ENCODE measurements around the gene UBIAD1. TPM values are rescaled to one million over a fixed set of nuclear protein-coding genes. Genes with fewer than 3 reads are reported as not detected.

UBIAD1 gene
- total RNA-seq, 1 experiment from 2014 or later = 17.0 TPM

DNA sequence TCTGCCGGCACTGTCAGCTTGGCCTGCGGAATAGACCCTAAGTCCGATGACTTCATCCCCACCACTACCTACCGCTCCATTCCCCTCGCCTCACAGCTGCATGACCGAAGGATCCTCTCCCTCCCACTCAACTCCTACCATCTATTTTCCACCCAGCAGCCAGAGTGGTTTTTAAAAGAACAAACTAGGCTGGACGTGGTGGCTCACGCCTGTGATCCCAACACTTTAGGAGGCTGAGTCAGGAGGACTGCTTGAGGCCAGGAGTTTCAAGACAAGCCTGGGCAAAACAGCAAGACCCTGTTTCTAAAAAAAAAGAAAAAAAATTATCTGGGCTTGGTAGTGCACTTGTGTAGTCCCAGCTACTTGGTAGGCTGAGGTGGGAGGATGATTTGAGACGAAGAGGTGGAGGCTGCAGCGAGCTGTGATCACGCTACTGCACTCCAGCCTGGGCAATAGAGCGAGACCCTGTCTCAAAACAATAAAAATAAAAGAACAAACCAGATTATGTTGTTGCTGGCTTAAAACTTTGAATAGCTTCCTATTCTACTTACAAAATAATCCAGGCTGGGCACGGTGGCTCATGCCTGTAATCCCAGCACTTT, 59.0 kb downstream of the UBIAD1 start:
- H3K4me1 ChIP-seq = no peaks in the 10 kb centered on the region
- ChIA-PET POLR2A (no interaction called here), CTCF (no interaction called here)
- no TSS peak for BruUV-seq (replicated peaks)
- H3K27me3 ChIP-seq (replicated peaks; ENCODE audit: control insufficient read depth, insufficient read depth, low read length) = no peaks in the 10 kb centered on the region
- H3K36me3 ChIP-seq (ENCODE audit: control insufficient read depth, insufficient read depth, low read length) = no peaks in the 10 kb centered on the region
- no peak for DNase-seq
- H3K4me3 Mint-ChIP-seq (ENCODE audit: unreplicated experiment) = no peak overlapping the region
- no peaks in the 10 kb centered on the region for H3K9me3 Mint-ChIP-seq (ENCODE audit: unreplicated experiment)
- no peak overlapping the region for H3K27ac Mint-ChIP-seq (ENCODE audit: unreplicated experiment)
- no peaks in the 10 kb centered on the region for H3K36me3 Mint-ChIP-seq (ENCODE audit: insufficient read depth, unreplicated experiment)
- H3K4me1 Mint-ChIP-seq (ENCODE audit: low read depth, unreplicated experiment) = no peaks in the 10 kb centered on the region
- no peaks in the 10 kb centered on the region for H3K9me3 ChIP-seq
- no peak for TF ChIP-seq CTCF (IDR thresholded peaks at IDR 0.05; ENCODE audit: insufficient read depth in 1 of 2, low read depth in 1 of 2, low read length in 1 of 2, severe bottlenecking in 1 of 2, unreplicated experiment in 1 of 2)
- intact Hi-C loops (cut with micrococcal nuclease; ENCODE audit: unreplicated experiment) = no loop called here
- no peak overlapping the region for H3K4me3 ChIP-seq (ENCODE audit: low read depth, low read length)
- H3K27me3 Mint-ChIP-seq (ENCODE audit: insufficient read depth, unreplicated experiment) = no peaks in the 10 kb centered on the region

GRCh38 chr1:11333631-11334030, 60.6 kb downstream of the UBIAD1 start:
- no peaks in the 10 kb centered on the region for H3K9me3 ChIP-seq
- Mint-ChIP-seq H3K36me3 (ENCODE audit: insufficient read depth, unreplicated experiment) (no peaks in the 10 kb centered on the region), H3K4me3 (ENCODE audit: unreplicated experiment) (no peak overlapping the region), H3K27ac (ENCODE audit: unreplicated experiment) (no peak overlapping the region), H3K9me3 (ENCODE audit: unreplicated experiment) (no peaks in the 10 kb centered on the region), H3K27me3 (ENCODE audit: insufficient read depth, unreplicated experiment) (no peaks in the 10 kb centered on the region), H3K4me1 (ENCODE audit: low read depth, unreplicated experiment) (no peaks in the 10 kb centered on the region)
- ChIA-PET POLR2A (no interaction called here), CTCF (interaction anchor here (0.7 kb wide), 1 partner anchor 95 kb away, joined by 3 read pairs; no protein-coding TSS in a partner anchor)
- intact Hi-C loops (cut with micrococcal nuclease; ENCODE audit: unreplicated experiment) = no loop called here
- no TSS peak for BruUV-seq (replicated peaks)
- H3K4me3 ChIP-seq (ENCODE audit: low read depth, low read length) = no peak overlapping the region
- no peak for TF ChIP-seq CTCF (IDR thresholded peaks at IDR 0.05; ENCODE audit: insufficient read depth in 1 of 2, low read depth in 1 of 2, low read length in 1 of 2, severe bottlenecking in 1 of 2, unreplicated experiment in 1 of 2)
- no peak for DNase-seq
- H3K27me3 ChIP-seq (replicated peaks; ENCODE audit: control insufficient read depth, insufficient read depth, low read length) = no peaks in the 10 kb centered on the region
- no peaks in the 10 kb centered on the region for H3K36me3 ChIP-seq (ENCODE audit: control insufficient read depth, insufficient read depth, low read length)
- H3K4me1 ChIP-seq = no peaks in the 10 kb centered on the region

DNA sequence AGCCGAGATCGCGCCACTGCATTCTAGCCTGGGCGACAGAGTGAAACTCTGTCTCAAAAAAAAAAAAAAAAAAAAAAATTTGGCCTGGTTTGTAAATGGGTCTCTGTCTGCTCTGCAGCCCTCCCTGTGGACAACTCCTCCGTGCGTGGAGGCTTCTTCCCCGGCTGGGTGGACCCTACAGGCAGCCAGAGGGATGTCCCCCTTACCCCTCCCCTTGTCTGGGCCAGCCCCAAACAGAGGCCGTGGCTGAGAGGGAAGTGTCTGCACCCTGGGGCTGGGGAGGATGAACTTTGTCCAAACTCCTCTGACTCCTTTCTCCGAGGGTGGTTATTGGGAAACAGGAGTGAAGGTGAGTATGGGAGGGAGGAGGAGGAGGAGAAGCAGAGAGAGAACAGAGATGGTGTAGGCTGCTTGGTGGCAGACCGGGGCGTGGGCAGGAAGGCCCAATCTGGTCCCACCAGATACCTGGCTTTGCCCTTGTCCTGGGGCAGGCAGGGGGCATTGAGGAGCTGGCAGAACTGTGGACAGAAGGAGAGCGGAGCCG, 61.3 kb downstream of the UBIAD1 start:
- no peaks in the 10 kb centered on the region for H3K9me3 ChIP-seq
- CTCF ChIA-PET = interaction anchor here (0.7 to 1.0 kb wide), 2 partner anchors 30 to 96 kb away, joined by 3 read pairs; no protein-coding TSS in a partner anchor
- peaks cover 2% of the 10 kb centered on the region for H3K27me3 Mint-ChIP-seq (ENCODE audit: insufficient read depth, unreplicated experiment)
- intact Hi-C loops (cut with micrococcal nuclease; ENCODE audit: unreplicated experiment) = no loop called here
- H3K27me3 ChIP-seq (replicated peaks; ENCODE audit: control insufficient read depth, insufficient read depth, low read length) = no peaks in the 10 kb centered on the region
- H3K4me1 Mint-ChIP-seq (ENCODE audit: low read depth, unreplicated experiment) = peaks cover 4% of the 10 kb centered on the region
- no peaks in the 10 kb centered on the region for H3K36me3 ChIP-seq (ENCODE audit: control insufficient read depth, insufficient read depth, low read length)
- H3K4me1 ChIP-seq = no peaks in the 10 kb centered on the region
- TF ChIP-seq CTCF (IDR thresholded peaks at IDR 0.05; ENCODE audit: insufficient read depth in 1 of 2, low read depth in 1 of 2, low read length in 1 of 2, severe bottlenecking in 1 of 2, unreplicated experiment in 1 of 2) = no peak
- DNase-seq = peak in 1 of 2 experiments; percentile 29
- no peak overlapping the region for H3K4me3 ChIP-seq (ENCODE audit: low read depth, low read length)
- no peak overlapping the region for H3K27ac Mint-ChIP-seq (ENCODE audit: unreplicated experiment)
- no peaks in the 10 kb centered on the region for H3K9me3 Mint-ChIP-seq (ENCODE audit: unreplicated experiment)
- H3K36me3 Mint-ChIP-seq (ENCODE audit: insufficient read depth, unreplicated experiment) = no peaks in the 10 kb centered on the region
- POLR2A ChIA-PET = no interaction called here
- no TSS peak for BruUV-seq (replicated peaks)
- no peak overlapping the region for H3K4me3 Mint-ChIP-seq (ENCODE audit: unreplicated experiment)

Measured in Caco-2 (cell line).